SK-N-SH treated with all-trans-retinoic acid at 6 μM for 48 hours (cell line): Measurements from ENCODE around the gene EFCAB9.
"Not testable (repeated sequence)": the region's sequence is repeated elsewhere in the genome, so short reads cannot be mapped to it uniquely, and the experiment has no call there.

Experiments used
- ATAC-seq: fragments of 200-7000 bp; cut with Tn5 transposase; 3 replicates; pipeline ENCODE4 v1.9.1; 2020; ENCODE audit warnings: mild to moderate bottlenecking, moderate library complexity
- ARNTL ChIP-seq: fragments of 450-650 bp; formaldehyde crosslinking; IDR thresholded peaks from 2 replicates; pipeline ENCODE4 v1.5.0; 2020; ENCODE audit warnings: low read depth, mild to moderate bottlenecking, moderate library complexity, borderline replicate concordance
- BACH2 ChIP-seq: fragments of 250-450 bp; sonication (Bioruptor Pico); IDR thresholded peaks from 2 replicates; pipeline ENCODE4 v1.9.0; 2021; ENCODE audit warnings: mild to moderate bottlenecking, borderline replicate concordance
- CREB5 ChIP-seq: fragments of 250-450 bp; sonication (Bioruptor Pico); IDR thresholded peaks from 2 replicates; pipeline ENCODE4 v1.5.1; 2020; ENCODE audit warnings: low read depth, mild to moderate bottlenecking, moderate library complexity
- CSDC2 ChIP-seq: fragments of 250-450 bp; sonication (Bioruptor Pico); IDR thresholded peaks from 2 replicates; pipeline ENCODE4 v1.5.0; 2020; ENCODE audit warnings: mild to moderate bottlenecking, moderate library complexity
- ESRRG ChIP-seq: fragments of 250-450 bp; sonication (Bioruptor Pico); IDR thresholded peaks from 2 replicates; pipeline ENCODE4 v1.6.1; 2021; ENCODE audit warnings: mild to moderate bottlenecking
- GLIS3 ChIP-seq: fragments of 250-450 bp; sonication (Bioruptor Pico); IDR thresholded peaks from 2 replicates; pipeline ENCODE4 v1.5.0; 2020; ENCODE audit warnings: mild to moderate bottlenecking, moderate library complexity
- PPARA ChIP-seq: fragments of 250-450 bp; sonication (Bioruptor Pico); IDR thresholded peaks from 2 replicates; pipeline ENCODE4 v1.5.0; 2020; ENCODE audit warnings: mild to moderate bottlenecking, borderline replicate concordance
- RARB ChIP-seq: fragments of 250-450 bp; sonication (Bioruptor Pico); IDR thresholded peaks from 2 replicates; pipeline ENCODE4 v1.8.0; 2021; ENCODE audit warnings: mild to moderate bottlenecking, moderate library complexity
- SNAI2 ChIP-seq: fragments of 250-450 bp; sonication (Bioruptor Pico); IDR thresholded peaks from 2 replicates; pipeline ENCODE4 v1.5.0; 2020; ENCODE audit warnings: mild to moderate bottlenecking, moderate library complexity
- TCF4 ChIP-seq: fragments of 250-450 bp; sonication (Bioruptor Pico); IDR thresholded peaks from 2 replicates; pipeline ENCODE4 v1.8.0; 2021; ENCODE audit warnings: mild to moderate bottlenecking, moderate library complexity, borderline replicate concordance
- ZFP3 ChIP-seq: fragments of 250-450 bp; sonication (Bioruptor Pico); IDR thresholded peaks from 2 replicates; pipeline ENCODE4 v1.5.0; 2020; ENCODE audit warnings: mild to moderate bottlenecking, moderate library complexity
- ZFP30 ChIP-seq: fragments of 450-650 bp; formaldehyde crosslinking; IDR thresholded peaks from 2 replicates; pipeline ENCODE4 v1.5.0; 2022; ENCODE audit warnings: mild to moderate bottlenecking, moderate library complexity
- ZNF70 ChIP-seq: fragments of 450-650 bp; formaldehyde crosslinking; IDR thresholded peaks from 2 replicates; pipeline ENCODE4 v1.5.0; 2020; ENCODE audit warnings: mild to moderate bottlenecking, moderate library complexity
- ZNF8 ChIP-seq: fragments of 450-650 bp; formaldehyde crosslinking; IDR thresholded peaks from 2 replicates; pipeline ENCODE4 v1.5.0; 2020; ENCODE audit warnings: mild to moderate bottlenecking, moderate library complexity
- TF ChIP-seq, protein P1 (sequence below): fragments of 250-450 bp; sonication (Bioruptor Pico); IDR thresholded peaks from 2 replicates; pipeline ENCODE4 v1.5.0; 2020; ENCODE audit warnings: mild to moderate bottlenecking, moderate library complexity
- TF ChIP-seq, protein P2 (sequence below): fragments of 250-450 bp; sonication (Bioruptor Pico); IDR thresholded peaks from 2 replicates; pipeline ENCODE4 v1.8.0; 2020; ENCODE audit warnings: mild to moderate bottlenecking, moderate library complexity, borderline replicate concordance

EFCAB9 gene

GRCh38 chr5:172189693-172190296, 4.2 kb upstream of the EFCAB9 start (continued):
- TF ChIP-seq, protein P1, sequence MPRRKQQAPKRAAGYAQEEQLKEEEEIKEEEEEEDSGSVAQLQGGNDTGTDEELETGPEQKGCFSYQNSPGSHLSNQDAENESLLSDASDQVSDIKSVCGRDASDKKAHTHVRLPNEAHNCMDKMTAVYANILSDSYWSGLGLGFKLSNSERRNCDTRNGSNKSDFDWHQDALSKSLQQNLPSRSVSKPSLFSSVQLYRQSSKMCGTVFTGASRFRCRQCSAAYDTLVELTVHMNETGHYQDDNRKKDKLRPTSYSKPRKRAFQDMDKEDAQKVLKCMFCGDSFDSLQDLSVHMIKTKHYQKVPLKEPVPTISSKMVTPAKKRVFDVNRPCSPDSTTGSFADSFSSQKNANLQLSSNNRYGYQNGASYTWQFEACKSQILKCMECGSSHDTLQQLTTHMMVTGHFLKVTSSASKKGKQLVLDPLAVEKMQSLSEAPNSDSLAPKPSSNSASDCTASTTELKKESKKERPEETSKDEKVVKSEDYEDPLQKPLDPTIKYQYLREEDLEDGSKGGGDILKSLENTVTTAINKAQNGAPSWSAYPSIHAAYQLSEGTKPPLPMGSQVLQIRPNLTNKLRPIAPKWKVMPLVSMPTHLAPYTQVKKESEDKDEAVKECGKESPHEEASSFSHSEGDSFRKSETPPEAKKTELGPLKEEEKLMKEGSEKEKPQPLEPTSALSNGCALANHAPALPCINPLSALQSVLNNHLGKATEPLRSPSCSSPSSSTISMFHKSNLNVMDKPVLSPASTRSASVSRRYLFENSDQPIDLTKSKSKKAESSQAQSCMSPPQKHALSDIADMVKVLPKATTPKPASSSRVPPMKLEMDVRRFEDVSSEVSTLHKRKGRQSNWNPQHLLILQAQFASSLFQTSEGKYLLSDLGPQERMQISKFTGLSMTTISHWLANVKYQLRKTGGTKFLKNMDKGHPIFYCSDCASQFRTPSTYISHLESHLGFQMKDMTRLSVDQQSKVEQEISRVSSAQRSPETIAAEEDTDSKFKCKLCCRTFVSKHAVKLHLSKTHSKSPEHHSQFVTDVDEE (CRISPR knock-in tag): no peak
- no peak for TF ChIP-seq RARB (CRISPR knock-in tag)
- no peak for TF ChIP-seq PPARA
- no peak for TF ChIP-seq GLIS3 (CRISPR knock-in tag)
- no peak for TF ChIP-seq CSDC2 (CRISPR knock-in tag)
- TF ChIP-seq TCF4: no peak

- no peak for TF ChIP-seq ZNF8 (CRISPR knock-in tag)
- no peak for TF ChIP-seq ESRRG
- TF ChIP-seq, protein P2, sequence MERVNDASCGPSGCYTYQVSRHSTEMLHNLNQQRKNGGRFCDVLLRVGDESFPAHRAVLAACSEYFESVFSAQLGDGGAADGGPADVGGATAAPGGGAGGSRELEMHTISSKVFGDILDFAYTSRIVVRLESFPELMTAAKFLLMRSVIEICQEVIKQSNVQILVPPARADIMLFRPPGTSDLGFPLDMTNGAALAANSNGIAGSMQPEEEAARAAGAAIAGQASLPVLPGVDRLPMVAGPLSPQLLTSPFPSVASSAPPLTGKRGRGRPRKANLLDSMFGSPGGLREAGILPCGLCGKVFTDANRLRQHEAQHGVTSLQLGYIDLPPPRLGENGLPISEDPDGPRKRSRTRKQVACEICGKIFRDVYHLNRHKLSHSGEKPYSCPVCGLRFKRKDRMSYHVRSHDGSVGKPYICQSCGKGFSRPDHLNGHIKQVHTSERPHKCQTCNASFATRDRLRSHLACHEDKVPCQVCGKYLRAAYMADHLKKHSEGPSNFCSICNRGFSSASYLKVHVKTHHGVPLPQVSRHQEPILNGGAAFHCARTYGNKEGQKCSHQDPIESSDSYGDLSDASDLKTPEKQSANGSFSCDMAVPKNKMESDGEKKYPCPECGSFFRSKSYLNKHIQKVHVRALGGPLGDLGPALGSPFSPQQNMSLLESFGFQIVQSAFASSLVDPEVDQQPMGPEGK (CRISPR knock-in tag): no peak
- no peak for TF ChIP-seq SNAI2 (CRISPR knock-in tag)
- TF ChIP-seq BACH2 (CRISPR knock-in tag): no peak
- no peak for TF ChIP-seq GLIS3 (CRISPR knock-in tag)
- no peak for TF ChIP-seq ZFP3 (CRISPR knock-in tag)
- TF ChIP-seq RARB (CRISPR knock-in tag): no peak
- no peak for TF ChIP-seq CSDC2 (CRISPR knock-in tag)
- no peak for TF ChIP-seq ZFP30
- TF ChIP-seq TCF4: no peak
- no peak for TF ChIP-seq ARNTL
- TF ChIP-seq CREB5: no peak
- TF ChIP-seq, protein P1 (CRISPR knock-in tag): no peak
- TF ChIP-seq, all 23 proteins: peak for 0
- no peak for ATAC-seq
These were observed 1.2 kb downstream of the EFCAB9 start for GRCh38 chr5:172194985-172195774.

DNA sequence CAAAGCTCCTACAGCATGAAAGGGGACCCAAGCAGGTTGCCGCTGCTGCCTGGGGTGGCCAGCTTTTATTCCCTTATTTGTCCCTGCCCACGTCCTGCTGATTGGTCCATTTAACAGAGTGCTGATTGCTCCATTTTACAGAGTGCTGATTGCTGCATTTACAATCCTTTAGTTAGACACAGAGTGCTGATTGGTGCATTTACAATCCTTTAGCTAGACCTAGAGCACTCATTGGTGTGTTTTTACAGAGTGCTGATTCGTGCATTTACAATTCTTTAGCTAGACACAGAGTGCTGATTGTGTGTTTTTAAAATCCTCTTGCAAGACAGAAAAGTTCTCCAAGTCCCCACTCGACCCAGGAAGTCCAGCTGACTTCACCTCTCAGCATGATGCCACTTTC, 3.8 kb downstream of the EFCAB9 start:
- not testable (repeated sequence) for ATAC-seq

DNA sequence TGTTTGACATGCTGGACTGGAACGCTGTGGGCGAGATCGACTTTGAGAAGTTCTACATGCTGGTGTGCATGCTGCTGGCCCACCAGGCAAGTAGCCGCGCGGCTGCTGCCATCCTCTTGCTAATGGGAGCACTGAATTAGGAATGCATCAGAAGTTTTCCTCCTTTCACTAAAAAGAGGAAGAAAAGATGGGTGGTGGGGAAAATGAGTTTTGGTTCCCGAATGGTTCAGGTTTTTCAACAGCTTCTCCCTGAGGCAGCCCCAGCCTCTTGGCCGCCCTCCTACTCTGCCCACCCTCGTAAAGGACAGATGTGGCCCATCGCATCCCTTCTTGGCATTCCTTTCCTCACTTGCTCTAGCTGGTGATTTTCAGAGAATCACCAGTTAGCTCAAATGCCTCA, 5.5 kb downstream of the EFCAB9 start:
- no peak for TF ChIP-seq ESRRG
- no peak for TF ChIP-seq ZNF70
- TF ChIP-seq, protein P1 (CRISPR knock-in tag): no peak
- TF ChIP-seq ARNTL: no peak
- TF ChIP-seq, all 23 proteins: peak for 0
- ATAC-seq: no peak
